HG03378 (cell line): Measurements from ENCODE around the gene INPP5A.

ENCODE experiments used
- ATAC-seq: cut with Tn5 transposase; IDR thresholded peaks from one replicate; pipeline ENCODE4 v1.9.1; 2021; ENCODE audit warnings: mild to moderate bottlenecking, moderate library complexity; ENCODE audit not compliant: unreplicated experiment

Gene INPP5A

GRCh38 chr10:132653721-132654120 lies 116.1 kb downstream of the INPP5A start:
- no peak for ATAC-seq

GRCh38 chr10:132654121-132654571 lies 116.6 kb downstream of the INPP5A start:
- ATAC-seq = no peak

GRCh38 chr10:132654708-132655661 lies 117.4 kb downstream of the INPP5A start:
- no peak for ATAC-seq

- ATAC-seq = no peak
Measured at GRCh38 chr10:132655735-132656134, 118.1 kb downstream of the INPP5A start.

- ATAC-seq = no peak
Measured at GRCh38 chr10:132656283-132657126, 118.9 kb downstream of the INPP5A start.

- ATAC-seq = no peak
Measured at GRCh38 chr10:132657127-132657706, 119.6 kb downstream of the INPP5A start.

GRCh38 chr10:132657748-132658147 lies 120.2 kb downstream of the INPP5A start:
- no peak for ATAC-seq

- no peak for ATAC-seq
Measured at GRCh38 chr10:132658546-132659205, 121.1 kb downstream of the INPP5A start.

GRCh38 chr10:132659206-132660091 lies 121.9 kb downstream of the INPP5A start:
- no peak for ATAC-seq

- no peak for ATAC-seq
Measured at GRCh38 chr10:132660385-132660784, 122.8 kb downstream of the INPP5A start.

GRCh38 chr10:132662186-132662920 lies 124.8 kb downstream of the INPP5A start:
- ATAC-seq = no peak

GRCh38 chr10:132663666-132664365 lies 126.2 kb downstream of the INPP5A start:
- ATAC-seq = no peak

GRCh38 chr10:132664407-132664806 lies 126.8 kb downstream of the INPP5A start:
- ATAC-seq = no peak

GRCh38 chr10:132664883-132665282 lies 127.3 kb downstream of the INPP5A start:
- ATAC-seq = no peak

GRCh38 chr10:132665946-132666704 lies 128.5 kb downstream of the INPP5A start:
- ATAC-seq = no peak

- no peak for ATAC-seq
Measured at GRCh38 chr10:132666705-132667341, 129.2 kb downstream of the INPP5A start.

- no peak for ATAC-seq
Measured at GRCh38 chr10:132667342-132668047, 129.9 kb downstream of the INPP5A start.
